Islet precursor cell (in vitro differentiated cells): ENCODE data around the gene FCHSD1.
"Not testable (repeated sequence)": the region's sequence is repeated elsewhere in the genome, so short reads cannot be mapped to it uniquely, and the experiment has no call there.

Source experiments
- DNase-seq: peaks from one replicate; pipeline ENCODE4 v3.0.0-alpha.2; 2018

The FCHSD1 gene

DNA sequence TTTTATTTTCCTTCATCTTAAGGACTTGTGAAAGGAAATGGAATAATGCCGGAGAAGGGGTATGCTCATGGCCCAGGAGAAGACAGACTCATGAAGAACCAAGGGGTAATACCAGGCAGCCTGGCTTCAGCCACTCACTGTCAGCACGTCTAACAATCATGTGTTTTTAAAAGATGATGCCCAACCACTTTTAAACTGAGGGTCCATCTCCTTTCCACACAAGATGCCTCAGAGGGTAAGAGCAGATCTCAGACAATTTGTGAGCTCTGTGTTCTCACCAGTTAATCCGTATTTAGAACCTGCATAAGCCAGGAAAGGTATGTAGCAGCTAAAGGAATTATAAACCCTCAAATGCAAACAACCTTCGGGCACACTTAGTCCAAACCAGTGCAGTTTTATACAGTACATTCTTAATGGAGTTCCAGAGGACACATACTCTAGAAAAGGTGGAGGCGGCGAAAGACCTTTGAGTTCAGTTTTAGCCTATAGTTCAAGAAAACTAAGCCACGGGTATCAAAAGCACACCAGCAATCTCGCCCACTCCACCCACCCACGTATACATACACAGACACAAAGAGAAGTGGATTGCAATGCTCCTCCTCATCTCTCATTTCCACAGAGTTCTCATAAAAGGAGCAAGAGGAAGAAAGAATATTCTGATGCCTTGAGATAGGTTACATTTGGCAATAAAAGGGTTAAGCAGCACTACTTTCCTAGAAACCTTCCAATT lies 35.1 kb downstream of the FCHSD1 start:
- no peak for DNase-seq

DNA sequence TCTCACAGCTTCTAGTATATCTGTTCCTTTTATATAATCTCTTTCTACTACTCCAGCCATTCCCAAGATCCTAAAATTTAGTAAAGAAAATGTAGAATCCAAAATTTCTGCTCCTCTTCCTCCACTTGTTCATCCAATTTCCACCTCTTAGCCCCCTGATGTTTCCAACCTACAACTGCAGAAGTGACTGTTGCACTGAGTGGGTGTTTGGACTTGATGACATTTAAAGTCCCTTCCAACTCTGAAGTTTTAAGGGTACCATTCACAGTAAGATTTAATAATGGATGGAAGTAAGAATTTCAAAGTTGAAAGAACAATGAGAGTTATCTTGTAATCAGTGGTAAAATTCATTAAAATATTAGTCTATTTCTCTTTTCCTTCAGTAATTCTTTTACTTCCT lies 37.9 kb downstream of the FCHSD1 start:
- DNase-seq: no peak

DNA sequence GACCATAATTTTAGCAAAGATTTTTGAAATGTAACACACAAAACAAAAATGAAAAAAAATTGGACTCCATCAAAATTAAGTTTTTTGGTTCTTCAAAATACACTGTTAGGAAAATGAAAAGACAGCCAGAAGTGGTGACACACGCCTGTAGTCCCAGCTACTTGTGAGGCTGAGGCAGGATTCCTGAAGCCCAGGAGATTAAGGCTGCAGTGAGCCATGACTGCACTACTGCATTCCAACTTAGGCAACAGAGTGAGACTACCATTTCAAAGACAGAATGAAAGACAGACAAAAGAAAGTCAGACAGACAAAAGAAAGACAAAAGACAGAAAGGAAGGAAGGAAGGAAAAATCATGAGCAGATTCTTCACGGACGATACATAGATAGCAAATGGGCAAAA lies 39.9 kb downstream of the FCHSD1 start:
- DNase-seq: no peak

DNA sequence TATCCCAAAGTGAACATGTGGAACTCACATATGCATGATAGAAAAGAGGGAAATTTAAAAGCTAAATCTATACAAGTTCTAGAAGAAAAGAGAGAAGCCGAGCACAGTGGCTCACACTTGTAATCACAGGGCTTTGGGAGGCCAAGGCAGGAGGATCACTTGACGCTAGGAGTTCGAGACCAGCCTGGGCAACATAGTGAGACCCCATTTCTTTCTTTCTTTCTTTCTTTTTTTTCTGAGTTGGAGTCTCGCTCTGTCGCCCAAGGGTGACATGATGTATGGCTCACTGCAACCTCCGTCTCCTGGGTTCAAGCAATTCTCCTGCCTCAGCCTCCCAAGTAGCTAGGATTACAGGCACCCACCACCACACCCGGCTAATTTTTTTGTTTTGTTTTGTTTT lies 41.3 kb downstream of the FCHSD1 start:
- not testable (repeated sequence) for DNase-seq

DNA sequence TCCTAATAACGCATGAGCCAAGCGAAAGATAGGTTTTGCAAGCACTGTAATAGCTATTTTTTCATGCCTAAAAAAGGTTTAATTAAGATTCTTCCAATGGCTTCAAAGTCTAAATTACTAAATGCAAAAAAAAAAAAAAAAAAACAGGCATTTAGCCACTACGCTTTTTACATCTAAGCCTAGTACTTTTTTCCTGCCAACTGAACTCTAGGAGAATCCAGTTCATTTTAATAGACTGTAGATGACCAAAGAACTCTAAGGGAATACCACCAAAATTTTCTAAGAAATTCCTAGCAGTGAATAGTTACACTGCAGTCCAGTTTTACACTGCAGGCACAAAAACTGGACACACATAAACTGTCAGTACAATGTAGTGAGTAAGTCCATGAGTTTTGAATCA lies 42.2 kb downstream of the FCHSD1 start:
- DNase-seq: no peak

DNA sequence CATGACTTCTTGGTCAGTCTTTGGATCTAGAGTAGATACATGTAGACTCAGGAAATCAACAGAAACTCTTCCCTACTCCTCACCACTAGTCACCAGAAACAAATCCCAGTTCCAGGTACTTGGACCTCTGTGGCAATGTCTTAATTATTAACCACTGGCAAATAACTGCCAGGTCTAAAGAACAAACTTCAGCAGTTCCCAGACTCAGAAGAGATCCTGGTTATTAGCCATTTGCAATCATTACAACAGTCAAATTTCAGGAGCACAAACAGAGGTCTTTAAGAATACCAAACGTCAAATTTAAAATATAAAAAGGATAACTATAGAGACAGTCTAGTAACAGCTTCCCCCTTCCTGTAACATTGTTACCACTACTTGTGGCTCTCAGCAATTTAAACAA lies 42.7 kb downstream of the FCHSD1 start:
- no peak for DNase-seq

DNA sequence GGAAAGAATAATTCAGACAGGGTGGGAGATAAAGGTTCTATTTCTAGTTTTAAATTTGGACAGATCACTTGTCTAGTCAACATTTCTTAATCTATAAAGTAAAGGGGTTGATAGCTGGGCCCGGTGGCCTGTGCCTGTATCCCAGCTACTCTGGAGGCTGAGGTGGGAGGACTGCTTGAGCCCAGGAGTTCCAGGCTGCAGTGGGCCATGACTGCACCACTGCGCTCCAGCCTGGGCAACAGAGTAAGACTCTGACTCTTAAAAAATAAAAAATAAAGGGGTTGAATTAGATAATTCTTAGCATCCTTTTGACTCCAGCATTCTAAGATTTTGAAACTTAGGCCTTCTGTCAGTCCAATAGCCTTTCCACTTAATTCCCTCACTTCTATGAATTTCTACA lies 43.2 kb downstream of the FCHSD1 start:
- DNase-seq: no peak

DNA sequence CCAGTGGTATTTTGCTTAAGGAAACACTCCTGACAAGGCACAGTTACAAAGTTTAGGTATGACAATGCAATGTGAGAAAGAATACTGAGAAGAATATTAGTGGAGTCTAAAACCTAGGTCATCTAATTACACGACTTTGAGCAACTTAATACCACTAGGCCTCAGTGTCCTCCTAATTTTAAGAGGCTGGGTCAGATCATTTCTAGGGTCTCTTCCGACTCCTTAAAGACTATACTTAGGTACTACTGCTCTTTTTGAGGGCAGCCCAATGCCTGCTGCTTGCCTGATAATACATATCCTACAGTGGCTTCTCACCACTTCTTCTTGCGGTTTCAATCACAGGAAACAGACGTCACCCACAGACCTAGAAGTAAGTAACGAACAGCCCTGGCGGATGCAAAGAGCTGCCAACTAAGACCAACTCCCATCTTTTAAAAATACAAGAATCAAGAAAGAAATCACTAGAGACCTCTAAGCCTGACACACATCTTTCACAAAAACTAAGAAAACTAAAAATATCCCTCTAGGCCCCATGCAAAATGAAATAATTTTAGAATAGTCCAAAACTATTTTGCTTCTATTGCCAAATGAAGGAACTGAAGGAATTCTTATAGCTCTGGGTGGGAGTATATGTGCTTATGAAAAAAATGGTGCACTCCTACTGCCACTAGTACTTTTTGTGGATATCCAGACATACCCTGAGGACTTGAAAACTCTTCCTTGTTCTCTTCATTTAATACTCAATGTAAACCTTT lies 45.5 kb downstream of the FCHSD1 start:
- no peak for DNase-seq

DNA sequence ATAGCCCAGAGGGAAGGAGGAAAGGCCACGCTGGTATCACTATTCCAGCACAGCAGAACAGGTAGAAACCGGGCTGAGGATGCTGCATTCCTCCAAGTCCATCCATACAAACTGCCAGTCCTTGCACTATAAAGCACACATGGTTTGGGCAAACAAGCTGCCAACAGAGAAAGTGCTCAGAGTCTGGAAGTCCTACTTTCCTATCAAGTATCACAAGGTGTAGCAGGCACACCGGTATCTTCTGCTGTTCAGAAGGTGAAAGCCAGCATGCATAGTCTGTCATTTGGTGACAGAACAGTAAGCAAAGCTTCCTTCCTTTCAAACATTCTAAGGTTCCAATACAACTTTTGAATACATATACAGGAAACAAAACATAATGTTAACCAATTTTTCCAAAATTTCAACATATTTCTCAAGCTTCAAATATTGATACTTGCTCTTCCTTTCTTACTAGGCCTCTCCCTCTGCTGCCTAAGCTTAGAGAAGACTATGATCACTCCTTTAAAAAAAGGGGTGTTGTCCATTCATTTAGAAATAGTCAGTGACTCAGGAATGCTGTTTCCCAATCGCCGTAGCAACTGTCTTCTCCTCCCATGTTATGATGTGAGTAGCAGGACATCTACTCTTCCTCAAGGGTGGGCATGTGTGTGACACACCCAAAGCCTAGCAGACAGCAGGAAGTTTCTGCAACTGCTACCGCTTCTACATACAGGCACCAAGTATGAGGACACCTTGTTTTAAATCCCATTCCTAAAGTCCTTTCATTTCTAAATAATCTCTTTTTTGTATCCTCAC lies 47.1 kb downstream of the FCHSD1 start:
- peak; percentile 86 for DNase-seq

DNA sequence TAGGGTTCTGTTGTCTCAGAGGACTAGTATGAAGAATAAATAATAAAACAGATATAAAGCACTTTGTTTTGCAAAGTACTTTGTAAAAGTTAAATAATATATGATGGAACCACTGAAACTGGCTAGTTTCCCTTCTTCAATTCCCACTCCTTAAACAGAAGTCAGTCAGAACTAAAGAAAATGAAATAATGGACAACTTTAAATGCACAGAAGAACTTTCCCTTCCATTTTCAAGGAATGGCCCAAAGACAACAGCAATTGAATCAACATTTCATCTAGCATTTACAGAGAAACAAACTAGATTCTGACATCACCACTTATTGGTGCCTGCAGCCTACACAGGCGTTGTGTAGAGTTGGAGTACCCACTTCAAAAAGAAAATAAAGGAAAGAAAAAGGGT lies 48.6 kb downstream of the FCHSD1 start:
- no peak for DNase-seq

DNA sequence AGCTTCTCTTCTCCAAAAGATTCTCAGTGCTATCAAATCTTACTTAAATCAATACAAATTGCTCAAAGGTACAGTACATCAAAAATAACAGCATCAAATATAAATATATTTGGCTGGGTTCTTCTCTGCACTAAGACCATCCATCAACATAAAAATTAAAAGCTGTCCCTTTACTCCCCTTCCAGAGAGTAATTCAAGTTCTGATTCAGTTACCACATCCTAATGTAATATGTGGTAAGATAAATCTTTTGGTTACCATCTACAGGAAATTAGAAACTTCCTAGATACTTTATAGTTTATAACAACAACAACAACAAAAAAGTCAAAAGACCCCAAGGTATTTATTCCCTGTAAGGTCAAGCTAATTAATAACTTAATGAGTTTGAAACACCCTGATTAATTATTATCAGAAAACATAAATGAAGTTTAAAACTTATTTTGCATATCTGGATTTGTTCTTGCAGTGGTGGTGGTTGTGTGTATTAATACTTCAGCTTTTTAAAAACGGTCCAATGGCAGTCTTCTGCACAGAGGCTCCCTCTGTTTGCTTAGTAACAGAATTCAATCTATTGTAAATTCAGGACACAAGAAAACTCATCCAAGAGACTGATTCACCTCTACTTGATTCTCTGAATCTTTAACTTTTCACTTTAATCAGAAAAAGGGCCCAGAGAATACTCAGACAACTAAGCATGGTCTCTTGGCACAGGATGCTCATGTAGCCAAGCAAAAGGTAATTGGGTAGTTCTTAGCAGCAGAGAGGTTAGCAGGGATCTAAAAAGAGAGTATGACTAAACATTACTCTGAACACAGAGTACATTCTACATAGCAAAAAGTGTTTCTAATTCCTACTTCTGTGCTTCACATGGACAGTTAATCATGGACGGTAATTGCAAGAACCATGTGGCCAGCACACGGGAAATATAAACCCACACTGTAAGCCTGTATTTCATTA lies 52.5 kb downstream of the FCHSD1 start:
- DNase-seq: no peak

DNA sequence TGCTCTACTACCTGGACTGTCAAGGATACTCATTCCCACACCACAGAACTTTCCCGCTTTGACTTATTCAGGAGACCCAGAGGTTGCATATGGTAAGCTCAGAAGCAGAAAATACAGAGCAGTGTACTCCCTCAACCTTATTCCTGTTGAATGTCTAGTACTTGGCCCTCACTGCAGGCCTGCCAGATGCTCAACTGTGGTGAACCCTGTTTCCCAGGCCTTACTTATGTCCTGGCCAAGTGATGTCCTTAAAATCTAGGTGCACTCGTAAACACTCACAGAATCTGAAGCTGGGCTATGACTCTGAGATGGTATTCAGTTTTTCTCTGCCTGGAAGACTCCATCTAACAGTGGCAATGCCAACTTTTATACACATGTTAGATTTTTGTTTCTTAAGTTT lies 53.4 kb downstream of the FCHSD1 start:
- no peak for DNase-seq

DNA sequence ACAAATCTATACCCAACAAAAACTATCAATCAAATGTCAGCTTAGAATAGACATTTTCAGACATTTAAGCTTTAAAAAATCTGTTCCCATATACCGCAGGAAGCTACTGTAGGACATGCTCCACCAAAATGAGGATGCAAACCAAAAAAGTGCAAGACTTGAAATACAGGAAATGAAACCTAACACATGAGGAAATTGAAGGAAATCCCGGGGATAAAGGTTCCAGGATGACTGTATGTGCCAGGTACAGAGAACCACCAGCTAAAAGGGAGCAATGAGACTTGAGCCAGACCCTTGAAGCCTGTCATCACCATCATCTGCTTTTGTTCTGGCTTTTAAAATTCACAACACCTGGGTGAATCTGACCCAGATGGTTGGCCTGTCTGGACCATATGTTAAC lies 53.8 kb downstream of the FCHSD1 start:
- no peak for DNase-seq

DNA sequence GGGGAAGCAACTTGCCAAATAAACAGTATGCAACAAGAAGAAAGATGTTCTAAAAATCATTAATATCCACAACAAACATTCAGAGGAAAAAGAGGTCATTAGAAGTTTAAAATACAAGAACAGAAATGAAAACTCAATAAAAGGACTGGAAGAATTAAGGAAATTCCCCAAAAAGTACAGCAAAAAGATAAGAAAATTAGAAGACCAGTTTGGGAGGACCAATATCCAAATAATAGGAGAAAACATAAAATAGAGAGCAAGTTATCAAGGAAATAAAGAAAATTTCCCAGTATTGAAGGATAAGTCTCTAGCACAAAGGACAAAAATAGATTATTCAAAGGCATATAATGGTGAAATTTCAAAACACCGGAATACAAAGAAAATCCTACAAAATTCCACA lies 54.4 kb downstream of the FCHSD1 start:
- DNase-seq: no peak

DNA sequence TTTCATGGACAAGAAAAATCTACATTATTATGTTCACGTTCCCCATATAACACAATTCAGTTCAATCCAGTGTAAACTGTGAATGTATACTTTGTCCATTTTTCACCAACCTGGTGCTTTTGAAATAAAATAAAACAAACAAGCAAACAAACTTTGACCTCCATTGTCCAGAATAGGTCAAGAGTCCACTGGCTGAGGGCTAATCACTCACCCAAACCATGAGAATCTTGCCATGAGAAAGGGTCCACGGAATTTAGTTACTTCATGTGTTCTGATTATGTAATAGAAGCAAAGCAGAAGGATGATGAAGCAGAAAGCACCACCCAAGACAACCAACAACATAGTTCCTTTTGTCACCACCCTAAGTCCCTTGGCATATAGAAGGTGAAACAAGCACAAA lies 61.1 kb downstream of the FCHSD1 start:
- no peak for DNase-seq
